HEK293 (cell line): ENCODE measurements around the gene KRTAP5-9.
A peak's percentile ranks its signal among the peaks of the same experiment; 100 is the strongest.
"Not testable (repeated sequence)": the region's sequence is repeated elsewhere in the genome, so short reads cannot be mapped to it uniquely, and the experiment has no call there.

Experiments
- CTCF ChIA-PET: fragments of 350-600 bp; formaldehyde crosslinking; extraction: SDS; loops from one replicate; lab custom pipeline; 2021; ENCODE audit warnings: antibody characterized with exemption; lab: Yijun Ruan, JAX
- POLR2A ChIA-PET: fragments of 300-600 bp; formaldehyde crosslinking; extraction: SDS; loops from one replicate; lab custom pipeline; 2020; ENCODE audit warnings: antibody characterized with exemption, inconsistent platforms; lab: Yijun Ruan, JAX
- H3K27ac ChIP-seq: fragments of 200-500 bp; sonication (Bioruptor generic); 2 replicates; pipeline ENCODE4 v1.5.1; 2014; ENCODE audit warnings: low read depth, low read length, control low read depth, inconsistent platforms; ENCODE audit errors: extremely low read depth
- H3K36me3 ChIP-seq, 2 experiments: fragments of 200-500 bp in 1 of 2; sonication (Bioruptor generic) in 1 of 2; 1 replicate in 1 of 2; 2 replicates in 1 of 2; pipeline ENCODE4 v1.5.1; 2014 to 2017; ENCODE audit warnings: inconsistent platforms in 2 of 2, low read length in 2 of 2; ENCODE audit not compliant: control insufficient read depth in 2 of 2, insufficient read depth in 1 of 2
- H3K4me1 ChIP-seq: fragments of 200-500 bp; sonication (Bioruptor generic); 2 replicates; pipeline ENCODE4 v1.5.1; 2014; ENCODE audit warnings: mild to moderate bottlenecking, low read length, inconsistent platforms; ENCODE audit not compliant: control insufficient read depth, insufficient read depth
- H3K4me3 ChIP-seq: 2 replicates; pipeline ENCODE4 v1.5.1; 2011; ENCODE audit warnings: low read depth, mild to moderate bottlenecking, control low read depth, low read length, moderate library complexity
- H3K9me3 ChIP-seq: fragments of 200-500 bp; sonication (Bioruptor generic); 2 replicates; pipeline ENCODE4 v1.5.1; 2014; ENCODE audit warnings: low read depth, low read length, inconsistent platforms; ENCODE audit not compliant: control insufficient read depth, insufficient read depth
- HOXD13 ChIP-seq: sonication (generic); formaldehyde crosslinking; IDR thresholded peaks from 2 replicates; pipeline ENCODE4 v1.8.0; 2022; ENCODE audit warnings: missing genetic modification reagents, borderline replicate concordance
- INSM2 ChIP-seq: fragments of 450-650 bp; formaldehyde crosslinking; IDR thresholded peaks from 2 replicates; pipeline ENCODE4 v1.5.1; 2016; ENCODE audit warnings: missing biosample characterization, missing genetic modification characterization
- KLF10 ChIP-seq: fragments of 450-650 bp; IDR thresholded peaks from 2 replicates; pipeline ENCODE4 v1.5.1; 2018; ENCODE audit warnings: missing biosample characterization, mild to moderate bottlenecking, missing genetic modification characterization
- SALL2 ChIP-seq: fragments of 450-650 bp; formaldehyde crosslinking; IDR thresholded peaks from 2 replicates; pipeline ENCODE4 v1.5.0; 2017; ENCODE audit warnings: missing biosample characterization, mild to moderate bottlenecking, missing genetic modification characterization, borderline replicate concordance
- TRIM28 ChIP-seq: IDR thresholded peaks from 2 replicates; pipeline ENCODE4 v1.6.1; 2011; ENCODE audit warnings: low read length, control low read depth, borderline replicate concordance
- WT1 ChIP-seq: fragments of 450-650 bp; formaldehyde crosslinking; IDR thresholded peaks from 2 replicates; pipeline ENCODE4 v1.5.1; 2016; ENCODE audit warnings: missing biosample characterization, missing genetic modification characterization
- ZNF157 ChIP-seq: fragments of 450-650 bp; formaldehyde crosslinking; IDR thresholded peaks from 2 replicates; pipeline ENCODE4 v1.5.1; 2016; ENCODE audit warnings: missing biosample characterization, missing genetic modification characterization
- ZNF23 ChIP-seq: fragments of 450-650 bp; formaldehyde crosslinking; IDR thresholded peaks from 2 replicates; pipeline ENCODE4 v1.5.1; 2016; ENCODE audit warnings: missing biosample characterization, missing genetic modification characterization, borderline replicate concordance
- ZNF239 ChIP-seq: fragments of 450-650 bp; formaldehyde crosslinking; IDR thresholded peaks from 2 replicates; pipeline ENCODE4 v1.5.1; 2016; ENCODE audit warnings: missing biosample characterization, missing genetic modification characterization
- ZNF37A ChIP-seq: fragments of 450-650 bp; IDR thresholded peaks from 2 replicates; pipeline ENCODE4 v1.5.1; 2018; ENCODE audit warnings: missing biosample characterization, missing genetic modification characterization
- ZNF473 ChIP-seq: fragments of 450-650 bp; formaldehyde crosslinking; IDR thresholded peaks from 2 replicates; pipeline ENCODE4 v1.5.1; 2017; ENCODE audit warnings: missing biosample characterization, missing genetic modification characterization
- ZNF501 ChIP-seq: fragments of 450-650 bp; formaldehyde crosslinking; IDR thresholded peaks from 2 replicates; pipeline ENCODE4 v1.5.1; 2016; ENCODE audit warnings: missing biosample characterization, missing genetic modification characterization
- ZNF548 ChIP-seq: fragments of 450-650 bp; formaldehyde crosslinking; IDR thresholded peaks from 2 replicates; pipeline ENCODE4 v1.5.1; 2016; ENCODE audit warnings: missing biosample characterization, missing genetic modification characterization
- ZNF623 ChIP-seq: fragments of 450-650 bp; formaldehyde crosslinking; IDR thresholded peaks from 2 replicates; pipeline ENCODE4 v1.5.1; 2016; ENCODE audit warnings: missing biosample characterization, missing genetic modification characterization
- ZNF645 ChIP-seq: fragments of 450-650 bp; formaldehyde crosslinking; IDR thresholded peaks from 2 replicates; pipeline ENCODE4; 2016; ENCODE audit warnings: missing biosample characterization, missing genetic modification characterization
- ZNF660 ChIP-seq: fragments of 450-650 bp; IDR thresholded peaks from 2 replicates; pipeline ENCODE4 v1.5.1; 2018; ENCODE audit warnings: missing biosample characterization, mild to moderate bottlenecking, missing genetic modification characterization
- ZNF704 ChIP-seq: fragments of 450-650 bp; formaldehyde crosslinking; IDR thresholded peaks from 2 replicates; pipeline ENCODE4 v1.5.1; 2016; ENCODE audit warnings: missing biosample characterization, missing genetic modification characterization
- ZNF707 ChIP-seq: fragments of 450-650 bp; formaldehyde crosslinking; IDR thresholded peaks from 2 replicates; pipeline ENCODE4 v1.5.1; 2016; ENCODE audit warnings: missing biosample characterization, missing genetic modification characterization
- TF ChIP-seq, protein P1 (sequence below): fragments of 450-650 bp; formaldehyde crosslinking; IDR thresholded peaks from 2 replicates; pipeline ENCODE4 v1.5.1; 2016; ENCODE audit warnings: missing biosample characterization, missing genetic modification characterization, low read depth

KRTAP5-9 gene

GRCh38 chr11:71572811-71573210, 24.6 kb downstream of the KRTAP5-9 start (continued):
- no peak for TF ChIP-seq ZNF704 (tag by site-specific recombination)
- TF ChIP-seq KLF10 (tag by site-specific recombination) = no peak
- no peak for TF ChIP-seq WT1 (tag by site-specific recombination)
- no peak for TF ChIP-seq TRIM28

DNA sequence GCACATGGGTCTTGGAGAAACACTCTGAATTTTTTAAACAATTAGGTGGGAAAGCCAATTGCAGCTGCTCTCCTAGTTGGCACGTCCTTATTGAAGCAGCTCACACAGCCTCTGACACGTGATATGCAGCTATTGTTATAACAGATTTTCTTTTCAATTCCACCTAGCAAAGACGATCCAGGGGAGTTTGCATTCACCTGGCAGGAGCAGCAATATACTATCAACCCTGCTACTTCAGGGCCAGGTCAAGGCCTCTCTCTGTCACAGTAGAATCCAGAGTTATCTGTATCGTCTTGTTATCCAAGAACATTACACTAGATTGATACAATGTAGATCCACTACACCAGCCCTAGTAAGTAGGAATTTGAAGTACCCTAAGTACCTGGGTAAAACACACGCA, 26.2 kb downstream of the KRTAP5-9 start:
- Histone ChIP-seq H3K4me1 (no peaks in the 10 kb centered on the region), H3K9me3 (no peaks in the 10 kb centered on the region), H3K27ac (no peak overlapping the region), H3K4me3 (no peak overlapping the region), H3K36me3 (no peaks in the 10 kb centered on the region)
- TF ChIP-seq ZNF23 (tag by site-specific recombination) = no peak
- TF ChIP-seq ZNF157 = peak; percentile 95
- TF ChIP-seq ZNF707 (tag by site-specific recombination) = no peak
- no peak for TF ChIP-seq ZNF473 (tag by site-specific recombination)
- TF ChIP-seq ZNF501 (tag by site-specific recombination) = no peak
- ChIA-PET POLR2A (no interaction called here), CTCF (interaction anchor here (0.6 kb wide), 2 partner anchors 8 to 10 kb away, joined by 3 read pairs; partner anchors contain the start of gene KRTAP5-11)

DNA sequence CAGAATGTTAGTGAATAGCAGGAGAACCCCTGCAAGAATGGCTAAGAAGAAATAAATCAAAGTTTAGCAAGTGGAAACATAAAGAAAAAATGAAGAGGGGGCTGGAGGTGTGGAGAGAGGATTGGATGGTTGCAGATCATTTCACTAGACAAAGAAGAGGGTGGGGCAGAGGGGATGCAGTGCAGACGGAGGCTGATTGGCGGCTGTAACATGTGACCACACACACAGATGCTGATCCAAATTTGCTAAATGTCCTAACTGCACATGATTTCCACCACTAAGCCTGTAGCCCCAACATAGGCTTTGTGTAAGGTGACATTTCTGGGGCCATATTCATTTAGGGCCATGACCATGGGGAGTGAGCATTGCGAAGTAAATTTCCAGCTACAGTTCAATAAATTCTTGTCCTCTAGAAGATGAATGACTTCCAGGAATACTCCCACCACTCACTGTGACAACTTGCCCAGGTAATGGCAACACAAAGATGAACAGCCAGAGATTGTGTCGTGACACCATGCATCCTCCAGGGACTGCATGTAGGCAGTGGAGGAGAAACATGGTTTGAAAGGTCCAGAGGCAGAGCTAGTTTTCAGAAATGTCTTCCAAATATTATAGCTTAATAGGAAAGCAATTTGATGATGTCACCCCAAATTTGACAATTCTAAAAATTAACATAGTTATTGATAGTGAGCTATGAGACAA, 27.7 kb downstream of the KRTAP5-9 start:
- POLR2A ChIA-PET = no interaction called here
- H3K27ac ChIP-seq = no peak overlapping the region
- no peaks in the 10 kb centered on the region for H3K9me3 ChIP-seq
- H3K4me1 ChIP-seq = no peaks in the 10 kb centered on the region
- no peak overlapping the region for H3K4me3 ChIP-seq
- TF ChIP-seq, protein P1, sequence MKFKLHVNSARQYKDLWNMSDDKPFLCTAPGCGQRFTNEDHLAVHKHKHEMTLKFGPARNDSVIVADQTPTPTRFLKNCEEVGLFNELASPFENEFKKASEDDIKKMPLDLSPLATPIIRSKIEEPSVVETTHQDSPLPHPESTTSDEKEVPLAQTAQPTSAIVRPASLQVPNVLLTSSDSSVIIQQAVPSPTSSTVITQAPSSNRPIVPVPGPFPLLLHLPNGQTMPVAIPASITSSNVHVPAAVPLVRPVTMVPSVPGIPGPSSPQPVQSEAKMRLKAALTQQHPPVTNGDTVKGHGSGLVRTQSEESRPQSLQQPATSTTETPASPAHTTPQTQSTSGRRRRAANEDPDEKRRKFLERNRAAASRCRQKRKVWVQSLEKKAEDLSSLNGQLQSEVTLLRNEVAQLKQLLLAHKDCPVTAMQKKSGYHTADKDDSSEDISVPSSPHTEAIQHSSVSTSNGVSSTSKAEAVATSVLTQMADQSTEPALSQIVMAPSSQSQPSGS = peak; percentile 47; the same call in 1 of the 2 replicates
- TF ChIP-seq ZNF660 (tag by site-specific recombination) = no peak
- CTCF ChIA-PET = interaction anchor here (0.5 to 1.1 kb wide), 3 partner anchors 12 to 1153 kb away, joined by 3 to 5 read pairs (median 4); no protein-coding TSS in a partner anchor
- H3K36me3 ChIP-seq = no peaks in the 10 kb centered on the region

DNA sequence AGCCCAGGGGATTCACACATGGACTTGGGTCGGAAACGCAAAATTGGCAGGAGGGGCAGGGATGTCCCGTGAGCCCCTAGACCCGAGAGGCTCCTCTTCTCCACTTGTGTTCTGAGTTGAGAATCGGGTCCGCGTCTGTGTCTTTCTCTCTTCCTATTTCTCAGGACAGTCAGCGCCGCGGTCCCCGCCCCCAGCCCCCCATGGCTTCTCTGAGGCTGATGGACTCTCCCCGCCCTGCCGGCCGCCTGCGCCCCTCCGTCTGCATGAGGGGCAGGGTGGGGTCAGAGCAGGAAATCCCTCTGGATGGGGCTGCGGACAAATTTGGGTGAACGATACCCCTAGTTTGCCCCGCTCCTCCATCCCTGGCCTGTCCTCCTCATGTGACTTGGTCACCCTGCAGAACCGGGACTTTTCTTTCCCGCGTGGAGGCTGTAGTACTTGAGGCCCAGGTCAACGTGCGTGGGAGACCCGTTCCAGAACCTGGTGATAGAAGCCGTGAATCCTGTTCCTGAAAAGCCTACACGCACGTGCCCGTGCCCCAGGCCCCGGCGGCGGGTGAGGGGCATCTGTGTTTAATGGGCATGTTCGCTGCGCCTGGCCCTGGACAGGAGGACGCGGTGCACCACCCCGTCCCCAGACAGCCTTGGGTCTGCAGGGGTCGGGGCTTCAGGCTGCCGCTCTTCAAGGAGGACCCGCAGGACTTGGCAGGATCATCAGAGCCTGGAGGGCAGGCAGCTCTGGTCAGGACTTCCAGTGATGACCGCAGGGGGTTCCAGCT, 28.7 kb downstream of the KRTAP5-9 start:
- H3K4me3 ChIP-seq, POLR2A ChIA-PET, H3K27ac ChIP-seq, H3K4me1 ChIP-seq, H3K9me3 ChIP-seq, H3K36me3 ChIP-seq: not testable (repeated sequence)
- CTCF ChIA-PET = interaction anchor here (0.5 to 0.6 kb wide), 2 partner anchors 614 to 833 kb away, joined by 3 to 5 read pairs; no protein-coding TSS in a partner anchor

DNA sequence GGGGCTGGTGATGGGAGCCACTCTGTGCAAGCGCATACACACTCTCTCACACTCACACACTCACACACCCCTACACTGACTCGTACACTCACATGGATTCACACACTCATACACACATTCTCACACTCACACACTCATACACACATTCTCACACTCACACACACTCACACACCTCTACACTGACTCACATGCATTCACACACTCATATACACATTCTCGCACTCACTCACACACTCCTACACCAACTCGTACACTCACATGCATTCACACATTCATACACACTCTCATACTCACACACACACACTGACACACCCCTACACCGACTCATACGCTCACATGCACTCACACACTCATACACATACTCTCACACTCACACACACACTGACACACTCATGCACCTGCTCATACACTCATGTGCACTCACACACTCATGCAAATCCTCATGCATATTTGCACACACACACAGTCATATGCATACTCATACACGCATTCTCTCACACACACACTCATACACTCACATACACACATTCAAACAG, 29.3 kb downstream of the KRTAP5-9 start:
- Histone ChIP-seq H3K4me3 (no peak overlapping the region), H3K4me1 (no peaks in the 10 kb centered on the region), H3K27ac (no peak overlapping the region), H3K36me3 (no peaks in the 10 kb centered on the region), H3K9me3 (no peaks in the 10 kb centered on the region)
- ChIA-PET POLR2A (no interaction called here), CTCF (no interaction called here)
- no peak for TF ChIP-seq INSM2 (tag by site-specific recombination)
- TF ChIP-seq SALL2 = no peak
- TF ChIP-seq HOXD13 (CRISPR knock-in tag) = no peak
- no peak for TF ChIP-seq ZNF548
- TF ChIP-seq ZNF623 (tag by site-specific recombination) = no peak
- no peak for TF ChIP-seq ZNF645 (tag by site-specific recombination)
- no peak for TF ChIP-seq ZNF239 (tag by site-specific recombination)
- no peak for TF ChIP-seq ZNF37A
